ENCODE data around the gene ZBTB25.

Gene ZBTB25

DNA sequence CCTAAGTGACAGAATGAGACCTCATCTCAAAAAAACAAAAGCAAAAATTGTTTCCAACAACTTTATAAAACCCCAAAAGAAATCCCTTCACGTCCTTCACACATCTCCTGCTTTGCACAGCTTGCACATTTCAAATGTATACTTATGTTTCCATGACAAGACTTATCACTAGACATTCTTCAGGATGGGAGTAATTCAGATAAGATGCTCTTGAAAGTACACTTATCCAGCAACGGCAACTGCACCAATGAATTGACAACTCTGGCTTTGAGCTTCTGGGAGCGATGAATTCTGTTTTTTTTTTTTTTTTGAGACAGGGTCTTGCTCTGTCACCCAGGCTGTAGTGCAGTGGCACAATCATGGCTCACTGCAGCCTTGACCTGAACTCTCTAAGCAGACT, 69.1 kb downstream of the ZBTB25 start:
- DNase-seq = no peak

DNA sequence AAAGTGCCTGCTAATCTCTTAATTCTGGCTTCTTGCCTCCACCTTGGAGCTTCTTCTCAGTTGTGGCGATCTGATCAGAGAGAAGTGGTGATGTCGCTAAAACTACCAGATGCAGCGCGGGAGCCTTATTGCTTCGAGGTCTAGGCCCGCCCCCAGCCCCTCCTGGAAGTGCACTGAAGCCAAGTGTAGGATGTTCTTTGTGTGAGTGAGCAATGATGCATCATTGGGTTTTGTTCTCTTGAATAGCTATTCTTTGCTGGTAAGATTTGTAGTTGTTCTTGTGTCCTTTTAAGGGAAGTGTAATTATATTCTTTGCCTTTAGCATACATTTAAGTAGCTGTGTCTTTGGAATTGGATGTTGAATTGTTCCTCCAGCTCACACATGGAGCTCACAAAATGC, 79.7 kb downstream of the ZBTB25 start:
- DNase-seq = no peak

DNA sequence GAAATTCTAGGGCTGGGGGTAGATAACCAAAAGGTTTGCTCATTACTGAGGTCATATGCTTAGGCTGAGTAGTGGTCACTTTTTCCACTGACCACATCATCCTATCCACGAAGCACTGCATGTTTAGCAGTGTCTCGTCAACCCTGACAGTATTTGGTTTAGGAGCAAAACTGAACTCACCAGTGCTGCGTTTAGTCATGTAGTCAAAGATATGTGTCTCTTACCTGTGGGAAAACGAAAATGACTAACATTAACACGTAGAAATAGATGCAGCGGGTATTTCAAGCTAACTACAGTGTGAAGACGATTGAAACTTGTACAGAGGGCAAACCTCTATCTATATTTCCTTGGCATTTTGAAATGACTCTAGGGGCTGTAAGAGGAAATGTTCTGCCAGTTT, 80.9 kb downstream of the ZBTB25 start:
- DNase-seq = no peak

DNA sequence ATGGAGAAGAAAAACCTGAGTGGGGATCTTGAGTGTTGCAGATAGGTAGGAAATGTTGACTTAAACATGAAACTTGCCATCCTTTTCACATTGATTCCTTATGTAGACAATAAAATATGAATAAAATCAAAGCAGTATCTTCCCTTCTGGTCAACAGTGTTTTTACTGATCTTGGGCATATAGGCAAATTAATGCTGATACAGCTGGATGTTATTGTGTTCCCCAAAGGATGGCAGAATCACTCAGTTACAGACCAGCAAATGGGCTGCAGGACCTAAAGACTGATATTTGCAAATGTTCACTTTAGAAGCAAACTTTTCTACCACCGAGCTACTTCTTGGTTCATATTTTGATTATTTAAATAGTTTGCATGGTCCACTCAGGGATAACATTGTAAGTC, 81.6 kb downstream of the ZBTB25 start:
- no peak for DNase-seq

DNA sequence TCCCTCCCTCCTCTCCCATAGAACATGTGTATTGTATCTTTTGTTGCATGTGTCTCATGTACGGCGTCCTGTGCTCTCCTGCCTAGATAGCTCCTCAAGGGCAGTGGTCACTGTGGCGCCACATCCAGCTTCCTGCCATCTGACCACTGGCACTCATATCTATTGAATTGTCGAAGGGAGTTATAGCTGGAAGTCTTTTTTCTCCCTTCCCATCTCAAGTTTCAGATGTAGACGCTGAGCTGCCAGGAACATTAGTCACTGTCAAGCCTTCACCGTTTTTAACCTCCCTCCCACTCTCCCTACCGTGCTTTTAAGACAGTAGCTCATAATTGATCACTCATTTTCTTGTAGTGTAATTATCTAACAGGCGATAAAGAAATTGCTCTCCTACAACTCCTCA, 82.5 kb downstream of the ZBTB25 start:
- no peak for DNase-seq

DNA sequence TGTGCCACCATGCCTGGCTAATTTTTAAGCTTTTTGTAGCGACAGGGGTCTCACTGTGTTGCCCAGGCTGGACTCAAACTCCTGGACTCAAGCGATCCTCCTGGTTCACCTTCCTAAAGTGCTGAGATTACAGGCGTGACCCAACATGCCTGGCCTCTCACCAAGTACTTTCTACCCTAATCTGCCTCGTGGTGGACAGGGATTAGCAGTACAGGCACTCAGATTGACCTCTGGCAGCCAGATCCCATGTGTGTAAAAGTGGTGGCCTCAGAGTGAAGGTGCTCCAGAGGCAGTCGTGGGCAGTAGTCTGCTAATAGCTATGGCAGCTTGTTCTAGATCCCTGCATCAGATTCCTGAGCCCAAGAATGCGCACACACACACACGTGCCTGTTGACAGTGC, 84.6 kb downstream of the ZBTB25 start:
- DNase-seq = no peak

DNA sequence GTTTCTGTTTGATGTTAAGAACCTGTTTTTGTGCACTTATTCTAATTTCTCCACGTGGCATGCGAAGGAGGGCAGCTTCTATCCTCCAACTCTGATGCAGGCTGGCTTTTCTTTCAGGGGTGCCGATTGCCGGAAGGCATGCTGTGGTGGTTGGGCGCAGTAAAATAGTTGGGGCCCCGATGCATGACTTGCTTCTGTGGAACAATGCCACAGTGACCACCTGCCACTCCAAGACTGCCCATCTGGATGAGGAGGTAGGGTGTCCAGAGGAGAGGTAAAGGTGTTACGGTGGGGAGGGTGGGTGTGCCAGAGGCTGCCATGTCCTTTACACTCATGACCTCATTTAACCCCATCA, 85.9 kb downstream of the ZBTB25 start:
- DNase-seq = no peak

DNA sequence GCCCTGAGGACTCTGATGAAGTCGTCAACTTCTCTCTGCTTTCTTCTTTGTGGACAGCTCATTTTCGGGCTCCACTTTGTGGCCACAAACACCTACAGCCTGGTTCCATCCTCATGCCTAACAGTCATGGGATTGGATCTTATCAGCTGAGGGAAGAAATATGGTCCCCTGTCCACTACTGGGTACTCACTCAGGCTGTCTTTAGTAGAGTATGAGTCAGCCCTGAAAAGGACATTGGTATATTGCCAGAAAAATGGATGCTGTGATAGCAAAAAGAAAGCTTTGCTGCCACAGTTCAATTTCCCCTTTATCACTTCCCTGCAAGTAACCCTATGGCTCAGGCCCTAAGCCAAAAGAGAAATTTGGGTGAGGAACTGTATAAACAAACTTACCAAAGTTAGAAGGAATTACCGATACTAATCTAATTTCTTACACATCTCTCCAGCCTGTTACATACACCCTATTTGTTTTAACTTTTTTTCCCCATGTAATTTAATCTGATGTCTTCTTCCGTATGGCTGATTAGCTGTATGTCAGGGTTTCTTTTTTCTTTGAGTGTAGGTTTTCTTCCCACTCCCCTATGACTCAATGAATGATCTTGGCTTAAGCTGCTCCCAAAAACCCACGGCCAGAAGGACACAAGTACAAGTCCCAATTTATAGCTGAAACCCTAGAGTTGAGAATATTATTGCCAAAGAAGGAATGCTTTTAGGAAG, 86.4 kb downstream of the ZBTB25 start:
- DNase-seq = no peak

DNA sequence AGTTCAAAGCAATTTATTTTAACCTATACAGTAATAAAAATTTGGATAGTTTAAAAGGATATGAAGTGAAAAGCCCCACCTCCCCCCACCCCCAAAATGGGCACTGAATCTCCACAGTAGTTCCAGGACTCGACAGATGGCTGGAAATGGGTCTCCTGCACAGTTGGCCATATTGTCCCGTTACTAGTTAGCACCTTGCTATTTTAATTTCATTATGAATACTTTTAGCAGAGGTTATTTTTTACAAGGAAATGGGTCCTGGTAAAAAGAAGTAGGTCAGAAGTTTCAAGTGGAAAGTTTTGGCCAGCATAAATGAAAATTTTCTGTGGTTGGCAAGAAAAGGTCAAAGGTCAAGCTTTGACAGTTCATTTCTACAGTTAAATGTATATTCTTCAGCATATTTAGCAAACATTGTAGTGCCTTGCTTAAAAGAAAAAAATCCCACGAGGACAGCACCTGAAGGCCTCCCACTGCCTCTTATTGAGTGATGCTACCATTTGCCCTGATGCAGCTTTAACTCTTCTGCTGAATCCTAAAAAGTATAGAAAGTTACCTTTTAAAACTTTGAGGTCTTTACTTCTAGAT, 87.2 kb downstream of the ZBTB25 start:
- no peak for DNase-seq

DNA sequence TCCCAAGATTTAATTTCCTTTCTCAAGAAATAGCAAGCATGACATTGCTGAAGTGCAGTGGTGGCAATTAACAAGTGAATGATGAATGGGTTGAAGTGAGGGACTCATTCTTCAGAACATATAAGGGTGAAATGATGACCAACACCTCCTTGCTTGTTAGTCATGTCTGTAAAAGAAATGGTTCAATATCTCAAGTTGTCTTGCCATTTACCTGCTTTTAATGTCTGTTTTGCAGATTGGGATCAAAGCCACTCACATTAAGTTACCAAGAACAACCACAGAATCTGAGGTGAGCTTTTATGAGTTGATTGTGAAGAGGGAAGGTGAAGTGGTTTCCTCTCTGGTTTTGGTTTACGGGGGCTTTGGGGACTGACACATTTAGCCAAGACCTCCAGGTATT, 91.4 kb downstream of the ZBTB25 start:
- no peak for DNase-seq

DNA sequence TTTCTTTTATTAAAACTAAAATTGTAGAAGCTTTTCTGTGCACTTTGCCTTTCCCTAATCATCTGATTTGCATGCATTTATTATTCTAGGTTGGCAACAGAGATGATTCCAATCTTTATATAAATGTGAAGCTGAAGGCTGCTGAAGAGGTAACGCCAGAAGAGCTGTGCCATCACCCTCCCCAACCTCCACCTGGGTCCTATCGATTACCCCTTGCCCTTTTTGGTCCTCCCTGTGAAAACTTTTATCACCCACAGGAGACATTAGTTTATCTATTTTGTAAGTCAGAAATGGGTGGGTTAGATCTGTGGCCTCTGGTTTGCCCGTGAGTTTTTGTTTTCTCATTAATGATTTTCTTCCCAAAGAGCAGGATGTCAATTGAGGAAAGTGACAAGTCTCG, 92.6 kb downstream of the ZBTB25 start:
- DNase-seq = no peak

DNA sequence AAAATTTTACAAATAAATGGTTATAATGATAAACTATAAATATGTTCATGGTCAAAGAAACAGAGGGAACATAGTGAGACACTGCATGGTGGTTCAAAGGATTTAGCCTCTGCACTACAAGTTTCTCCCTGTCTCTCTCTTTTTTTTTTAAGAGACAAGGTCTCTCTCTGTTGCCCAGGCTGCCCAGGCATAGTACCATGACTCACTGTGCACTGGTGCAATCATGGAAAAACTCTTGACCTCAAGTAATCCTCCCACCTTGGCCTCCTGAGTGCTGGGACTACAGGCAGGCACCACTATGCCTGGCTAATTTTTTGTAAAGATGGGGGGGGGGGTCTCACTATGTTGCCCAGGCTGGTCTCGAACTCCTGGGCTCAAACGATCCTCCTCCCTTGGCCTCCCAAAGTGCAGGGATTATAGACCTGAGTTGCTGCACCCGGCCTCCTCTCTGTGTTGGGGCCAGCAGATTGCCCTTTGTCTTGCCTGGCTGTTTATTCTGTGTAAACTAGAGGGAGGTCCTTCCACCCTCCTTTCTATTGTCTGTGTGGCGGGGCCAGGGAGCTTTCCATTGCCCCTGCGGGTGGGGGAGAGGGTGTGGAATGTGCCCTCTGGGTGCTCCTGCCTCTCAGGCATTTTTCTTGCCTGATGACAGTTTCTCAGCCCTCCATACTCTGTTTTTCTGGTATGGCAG, 93.4 kb downstream of the ZBTB25 start:
- no peak for DNase-seq

DNA sequence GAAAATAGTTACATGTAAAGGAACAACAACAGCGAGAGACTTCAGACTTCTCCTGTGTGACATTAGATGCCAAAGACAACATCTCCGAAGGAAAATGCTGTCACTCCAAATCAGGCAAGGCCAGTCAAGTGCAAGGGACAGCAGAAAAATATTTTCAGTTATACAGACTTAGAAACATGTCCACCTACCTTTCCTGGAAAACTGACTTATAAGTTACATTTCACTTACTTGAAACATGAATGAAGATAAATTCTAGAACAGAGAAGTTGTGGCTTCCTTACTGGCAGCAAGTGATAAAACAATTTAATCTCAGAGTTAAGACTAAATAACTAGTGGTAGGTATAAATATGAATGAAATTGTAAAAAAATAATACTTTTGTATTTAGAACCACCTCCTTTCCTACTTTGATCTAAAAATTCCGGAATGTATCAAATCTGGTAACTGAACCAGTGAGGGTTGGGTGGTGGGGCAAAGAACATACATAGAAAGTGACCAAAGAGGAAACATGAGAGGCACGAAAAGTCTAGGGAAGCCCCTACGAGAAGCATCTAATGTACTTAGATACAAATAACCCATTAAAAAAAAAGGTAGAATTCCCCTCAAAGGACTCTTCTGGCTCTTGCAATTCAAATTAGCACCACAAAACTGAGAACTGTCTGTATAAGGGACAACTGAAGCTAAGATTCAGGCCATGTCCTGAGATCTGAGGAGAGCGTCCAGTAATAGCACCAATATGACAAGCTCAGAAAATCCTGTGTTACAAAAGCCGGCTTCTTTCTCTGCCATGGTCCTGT, 94.3 kb downstream of the ZBTB25 start:
- no peak for DNase-seq

DNA sequence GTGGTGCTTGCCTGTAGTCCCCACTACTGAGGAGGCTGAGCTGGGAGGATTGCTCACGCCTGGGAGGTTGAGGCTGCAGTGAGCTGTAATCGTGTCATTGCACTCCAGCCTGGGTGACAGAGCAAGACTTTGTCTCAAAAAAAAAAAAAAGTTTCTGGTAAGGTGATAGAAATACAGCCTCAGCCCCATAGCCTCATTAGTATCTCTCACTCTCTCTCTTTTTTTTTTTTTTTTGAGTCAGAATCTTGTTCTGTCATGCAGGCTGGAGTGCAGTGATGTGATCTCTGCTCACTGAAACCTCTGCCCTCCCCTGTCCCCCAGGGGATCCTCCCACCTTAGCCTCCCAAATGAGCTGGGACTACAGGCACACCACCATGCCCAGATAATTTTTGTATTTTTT, 96.3 kb downstream of the ZBTB25 start:
- DNase-seq = no peak

DNA sequence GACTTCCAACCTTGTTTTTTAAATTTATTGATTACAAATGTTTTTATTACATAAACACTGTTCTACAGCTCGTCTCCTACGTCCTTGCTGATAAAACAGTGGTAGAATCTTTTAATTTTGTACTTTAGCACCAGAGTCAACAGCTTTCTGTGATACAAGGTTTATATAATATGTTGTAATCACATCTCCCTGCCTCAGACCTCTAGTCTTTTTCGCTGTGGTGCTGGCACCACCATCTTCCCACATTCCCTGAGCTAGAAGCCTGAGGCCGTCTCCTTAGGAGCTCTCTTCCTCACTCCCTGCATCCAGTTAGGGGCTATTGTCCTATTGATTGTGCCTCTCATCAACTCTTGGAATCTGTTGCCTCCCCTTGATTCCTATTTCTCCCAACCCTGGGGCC, 98.3 kb downstream of the ZBTB25 start:
- no peak for DNase-seq

DNA sequence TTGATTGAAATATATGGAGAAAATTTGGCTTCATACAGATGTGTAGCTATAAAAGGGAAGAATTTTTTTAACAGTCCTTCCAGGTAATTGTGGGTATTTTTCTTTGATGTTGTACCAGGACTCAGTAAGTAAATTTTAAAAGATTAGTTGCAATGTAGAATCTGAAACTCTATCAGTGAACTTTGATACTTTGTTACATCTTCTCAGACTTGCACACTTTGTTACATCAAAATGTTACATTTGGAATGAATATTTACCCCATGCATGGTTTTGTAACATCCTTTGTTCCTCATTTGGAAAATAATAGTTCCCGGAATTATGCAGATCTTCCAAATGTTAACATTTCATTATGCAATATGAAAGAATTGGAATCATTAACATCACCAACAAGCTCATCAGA, 101.7 kb downstream of the ZBTB25 start:
- DNase-seq = no peak

DNA sequence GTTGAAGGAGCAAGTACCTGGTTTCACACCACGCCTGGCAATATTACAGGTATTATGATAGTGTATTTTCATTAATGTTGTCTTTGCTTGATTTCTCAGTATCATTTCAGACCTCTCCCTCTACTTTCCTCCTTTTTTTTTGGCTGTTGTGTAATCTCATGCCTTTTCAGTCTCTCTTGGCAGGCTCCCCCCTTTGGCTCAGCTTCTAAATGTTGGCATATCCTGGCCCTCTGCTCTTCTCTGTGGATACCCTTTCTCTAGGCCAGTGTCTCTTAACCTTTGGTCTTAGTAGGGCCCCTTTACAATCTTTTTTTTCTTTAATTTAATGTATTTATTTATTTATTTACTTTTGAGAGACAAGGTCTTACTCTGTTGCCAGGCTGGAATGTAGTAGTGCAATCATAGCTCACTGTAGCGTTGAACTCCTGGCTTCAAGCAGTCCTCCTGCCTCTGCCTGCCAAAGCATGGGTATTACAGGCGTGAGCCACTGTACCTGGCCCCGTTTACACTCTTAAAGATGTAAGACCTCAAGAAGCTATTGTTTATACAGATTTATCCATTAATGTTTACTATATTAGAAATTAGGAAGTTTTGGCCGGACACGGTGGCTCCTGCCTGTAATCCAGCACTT, 102.7 kb downstream of the ZBTB25 start:
- no peak for DNase-seq
